ENCODE measurements around the gene QARS1.

The QARS1 gene

DNA sequence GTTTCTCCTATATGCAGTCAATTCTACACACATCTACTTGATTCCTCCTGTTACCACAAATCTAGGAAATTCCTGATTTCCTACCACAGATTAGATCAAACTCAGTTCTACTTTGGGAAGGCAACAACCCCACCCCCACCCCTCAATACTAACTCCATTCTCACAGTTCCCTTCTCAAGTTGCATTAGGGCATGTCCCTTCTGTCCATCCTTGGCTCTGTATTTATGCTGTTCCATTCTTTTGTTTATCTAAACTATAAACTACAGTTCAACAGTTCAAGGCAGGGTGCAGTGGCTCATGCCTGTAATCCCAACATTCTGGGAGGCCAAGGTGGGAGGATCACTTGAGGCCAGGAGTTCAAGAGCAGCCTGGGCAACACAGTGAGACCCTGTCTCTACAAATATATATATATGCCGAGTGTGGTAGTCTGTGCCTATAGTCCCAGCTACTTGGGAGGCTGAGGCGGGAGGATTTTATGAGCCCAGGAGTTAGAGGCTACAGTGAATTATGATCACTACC, 50.2 kb downstream of the QARS1 start:
- H3K9me2 ChIP-seq (replicated peaks; ENCODE audit: insufficient read depth, low read length) = no peaks in the 10 kb centered on the region
- no peak overlapping the region for H3K27ac ChIP-seq (ENCODE audit: low read depth, low read length)
- no peak overlapping the region for H3K4me3 ChIP-seq (ENCODE audit: insufficient read depth, low read length, poor library complexity, severe bottlenecking)
- no peaks in the 10 kb centered on the region for H3F3A ChIP-seq (ENCODE audit: insufficient read depth)
- H3K27me3 ChIP-seq (ENCODE audit: low read length) = no peaks in the 10 kb centered on the region
- no peak for TF ChIP-seq CTCF (IDR thresholded peaks at IDR 0.05; ENCODE audit: insufficient read depth, low read length, poor library complexity, severe bottlenecking)
- H4K20me1 ChIP-seq (ENCODE audit: low read depth, low read length) = no peaks in the 10 kb centered on the region
- no peaks in the 10 kb centered on the region for H3K9me3 ChIP-seq (ENCODE audit: insufficient read depth, low read length)
- no peak overlapping the region for H2AFZ ChIP-seq (ENCODE audit: low read depth, low read length, severe bottlenecking)
- H3K36me3 ChIP-seq (ENCODE audit: low read length) = peaks cover 11% of the 10 kb centered on the region
- no peak overlapping the region for H3K4me2 ChIP-seq (ENCODE audit: low read depth, low read length, poor library complexity, severe bottlenecking)
- peaks cover 9% of the 10 kb centered on the region; the same call in 1 of the 2 replicates for H3K79me2 ChIP-seq (ENCODE audit: insufficient read depth, low read length)
- no peak overlapping the region for H3K9ac ChIP-seq (ENCODE audit: low read length)

- Histone ChIP-seq H3K79me2 (ENCODE audit: insufficient read depth, low read length) (peaks cover 9% of the 10 kb centered on the region; the same call in 1 of the 2 replicates), H3K9ac (ENCODE audit: low read length) (no peak overlapping the region), H3F3A (ENCODE audit: insufficient read depth) (no peaks in the 10 kb centered on the region), H3K27ac (ENCODE audit: low read depth, low read length) (no peak overlapping the region), H4K20me1 (ENCODE audit: low read depth, low read length) (no peaks in the 10 kb centered on the region), H3K4me3 (ENCODE audit: insufficient read depth, low read length, poor library complexity, severe bottlenecking) (no peak overlapping the region), H3K36me3 (ENCODE audit: low read length) (peaks cover 11% of the 10 kb centered on the region), H3K9me3 (ENCODE audit: insufficient read depth, low read length) (no peaks in the 10 kb centered on the region), H3K9me2 (replicated peaks; ENCODE audit: insufficient read depth, low read length) (no peaks in the 10 kb centered on the region), H3K4me2 (ENCODE audit: low read depth, low read length, poor library complexity, severe bottlenecking) (no peak overlapping the region), H3K27me3 (ENCODE audit: low read length) (no peaks in the 10 kb centered on the region), H2AFZ (ENCODE audit: low read depth, low read length, severe bottlenecking) (no peak overlapping the region)
- TF ChIP-seq EZH2phosphoT487 (conservative IDR thresholded peaks at IDR 0.05; ENCODE audit: low read length) = no peak
- no peak for TF ChIP-seq CTCF (IDR thresholded peaks at IDR 0.05; ENCODE audit: insufficient read depth, low read length, poor library complexity, severe bottlenecking)
Observed at GRCh38 chr3:49053543-49053942, 51.0 kb downstream of the QARS1 start.

Measured in SU-DHL-6 (cell line).